K562 (cell line): ENCODE results near the gene COL6A1. TPM values are rescaled to one million over a fixed set of nuclear protein-coding genes. Genes with fewer than 3 reads are reported as not detected.

Experiments used
- ATAC-seq: fragments of 200-7000 bp; cut with Tn5 transposase; 3 replicates; pipeline ENCODE4 v1.9.1; 2020; ENCODE audit warnings: moderate library complexity
- BruUV-seq: library from RNA; stranded (reverse); fragments of 400-500 nt; replicated peaks from 2 replicates; lab custom pipeline; 2021; lab: Mats Ljungman, UMichigan
- CTCF ChIA-PET: fragments of 300-600 bp; formaldehyde crosslinking; extraction: SDS; loops from one replicate; lab custom pipeline; 2021; ENCODE audit warnings: low intra/inter-chr PET ratio; lab: Yijun Ruan, JAX
- POLR2A ChIA-PET: fragments of 300-600, 350-650 bp; sonication (Branson Sonifier 250); formaldehyde crosslinking; extraction: SDS; loops from one replicate; lab custom pipeline; 2021; ENCODE audit warnings: antibody characterized with exemption, inconsistent platforms; lab: Yijun Ruan, JAX
- DNase-seq, 4 experiments: peaks; one replicate each; pipeline versions ENCODE4 v3.0.0 to v3.0.0-alpha.2; 2011 to 2018; ENCODE audit warnings: low spot score in 3 of 4, mixed read lengths in 3 of 4; ENCODE audit errors: extremely low read depth in 1 of 4
- FAIRE-seq: peaks from 2 replicates; lab custom pipeline; 2011; peaks lifted over from hg19 to GRCh38; lab: Jason Lieb, UNC
- H2AFZ ChIP-seq: 2 replicates; pipeline ENCODE4 v1.6.0; 2011; ENCODE audit warnings: low read depth, low read length, control low read depth, inconsistent platforms
- H3K27ac ChIP-seq: fragments of 200-600 bp; 3 replicates; pipeline ENCODE4 v1.8.0; 2011; ENCODE audit warnings: low read depth, mild to moderate bottlenecking, control low read depth, inconsistent platforms, low read length, moderate library complexity, mixed read lengths; ENCODE audit errors: extremely low read depth
- H3K27me3 ChIP-seq, 2 experiments: fragments of 300-600 bp in 1 of 2; 2 replicates in 1 of 2; 3 replicates in 1 of 2; pipeline versions ENCODE4 v1.6.0 to v1.8.0; 2011; ENCODE audit warnings: inconsistent platforms in 2 of 2, low read length in 2 of 2, mild to moderate bottlenecking in 1 of 2, mixed read lengths in 1 of 2, moderate library complexity in 1 of 2; ENCODE audit not compliant: control insufficient read depth in 2 of 2, insufficient read depth in 2 of 2
- H3K36me3 ChIP-seq: fragments of 300-600 bp; 3 replicates; pipeline ENCODE4 v1.8.0; 2011; ENCODE audit warnings: mild to moderate bottlenecking, low read length, inconsistent platforms; ENCODE audit not compliant: control insufficient read depth, insufficient read depth
- H3K4me1 ChIP-seq, 2 experiments: fragments of 200-600 bp in 1 of 2; replicated peaks in 1 of 2; 2 replicates in 1 of 2; 3 replicates in 1 of 2; pipeline versions ENCODE4 v1.5.1 to v1.8.0; 2011; ENCODE audit warnings: inconsistent platforms in 2 of 2, low read length in 2 of 2, mild to moderate bottlenecking in 1 of 2, mixed read lengths in 1 of 2, moderate library complexity in 1 of 2; ENCODE audit not compliant: control insufficient read depth in 2 of 2, insufficient read depth in 2 of 2
- H3K4me2 ChIP-seq: 2 replicates; pipeline ENCODE4 v1.6.1; 2011; ENCODE audit warnings: low read length, control low read depth, inconsistent platforms, mixed read lengths; ENCODE audit not compliant: insufficient read depth
- H3K4me3 ChIP-seq: fragments of 200-600 bp; sonication (generic), shearing (Covaris generic); 2 replicates; pipeline ENCODE4 v1.5.1; 2016; ENCODE audit warnings: control low read depth, inconsistent platforms
- H3K79me2 ChIP-seq: fragments of 200-600 bp; 3 replicates; pipeline ENCODE4 v1.8.0; 2011; ENCODE audit warnings: low read length, inconsistent platforms; ENCODE audit not compliant: control insufficient read depth, insufficient read depth
- H3K9ac ChIP-seq, 2 experiments: 2 replicates each; pipeline versions ENCODE4 v1.6.0 to v1.6.1; 2011; ENCODE audit warnings: low read depth in 2 of 2, low read length in 2 of 2, control low read depth in 1 of 2, inconsistent platforms in 1 of 2, mild to moderate bottlenecking in 1 of 2, mixed read lengths in 1 of 2; ENCODE audit not compliant: insufficient read depth in 1 of 2
- H3K9me1 ChIP-seq: one replicate; pipeline ENCODE4 v1.6.0; 2011; ENCODE audit warnings: inconsistent platforms, mild to moderate bottlenecking, low read length, moderate library complexity; ENCODE audit not compliant: control insufficient read depth, insufficient read depth
- H3K9me3 ChIP-seq: replicated peaks from 2 replicates; pipeline ENCODE4 v1.5.1; 2011; ENCODE audit warnings: low read depth, low read length, inconsistent platforms; ENCODE audit not compliant: control insufficient read depth, insufficient read depth
- H4K20me1 ChIP-seq: replicated peaks from 2 replicates; pipeline ENCODE4 v1.6.1; 2011; ENCODE audit warnings: low read length, inconsistent platforms, mixed read lengths; ENCODE audit not compliant: control insufficient read depth, insufficient read depth
- ARID4B ChIP-seq: sonication (generic); formaldehyde crosslinking; IDR thresholded peaks from 2 replicates; pipeline ENCODE4 v1.8.0; 2022; ENCODE audit warnings: mild to moderate bottlenecking, missing genetic modification reagents
- ATF7 ChIP-seq: fragments of 450-650 bp; IDR thresholded peaks from 2 replicates; pipeline ENCODE4 v1.7.1; 2014; ENCODE audit warnings: mild to moderate bottlenecking, moderate library complexity
- DLX4 ChIP-seq: fragments of 250-450 bp; sonication (Bioruptor Pico); IDR thresholded peaks from 2 replicates; pipeline ENCODE4 v1.6.1; 2021; ENCODE audit warnings: mild to moderate bottlenecking
- E2F1 ChIP-seq: sonication (generic); formaldehyde crosslinking; IDR thresholded peaks from 2 replicates; pipeline ENCODE4 v1.8.1; 2023; ENCODE audit warnings: mild to moderate bottlenecking, missing genetic modification reagents, moderate library complexity
- MAZ ChIP-seq, 2 experiments: fragments of 450-650 bp in 1 of 2; sonication (generic) in 1 of 2; formaldehyde crosslinking; IDR thresholded peaks in 1 of 2; conservative IDR thresholded peaks in 1 of 2; 2 replicates each; pipeline versions ENCODE4 v1.4.0 to v1.5.0; 2020; ENCODE audit warnings: mild to moderate bottlenecking in 1 of 2, missing genetic modification reagents in 1 of 2
- MEIS2 ChIP-seq: fragments of 450-650 bp; IDR thresholded peaks from 2 replicates; pipeline ENCODE4 v1.6.1; 2014; ENCODE audit warnings: mild to moderate bottlenecking; ENCODE audit not compliant: partially characterized antibody
- POU5F1 ChIP-seq: fragments of 150-350 bp; IDR thresholded peaks from 2 replicates; pipeline ENCODE4 v1.6.1; 2014; ENCODE audit warnings: borderline replicate concordance, low read length, low read depth, mild to moderate bottlenecking; ENCODE audit not compliant: partially characterized antibody
- SAFB ChIP-seq: fragments of 200-400 bp; formaldehyde crosslinking; IDR thresholded peaks from 2 replicates; pipeline ENCODE4 v1.6.1; 2017; ENCODE audit warnings: low read depth, low read length, borderline replicate concordance
- SMC3 ChIP-seq: conservative IDR thresholded peaks from 2 replicates; pipeline ENCODE4 v1.6.1; 2011; ENCODE audit warnings: low read depth, low read length, improper control_type of control experiment; ENCODE audit not compliant: insufficient read depth
- YY1 ChIP-seq, 3 experiments: IDR thresholded peaks; 2 replicates each; pipeline ENCODE4 v1.6.1; 2011; ENCODE audit warnings: low read length in 2 of 3, mild to moderate bottlenecking in 2 of 3, moderate library complexity in 2 of 3, borderline replicate concordance in 1 of 3, control low read depth in 1 of 3, low read depth in 1 of 3; ENCODE audit not compliant: insufficient read depth in 3 of 3, insufficient replicate concordance in 2 of 3, control insufficient read depth in 1 of 3, insufficient read length in 1 of 3; ENCODE audit errors: extremely low read depth in 1 of 3
- WGBS: fragments of 100-300 bp; shearing (Covaris generic); methylation state at CpG from one replicate; pipeline ENCODE4 v1.1.6; 2016; ENCODE audit warnings: low coverage, mixed read lengths; ENCODE audit not compliant: insufficient coverage; ENCODE audit errors: missing lambda C conversion rate; 5-methylcytosine and 5-hydroxymethylcytosine counted together
- in situ Hi-C: fragments of 300-500 bp; cut with MboI; formaldehyde crosslinking; loops from 4 replicates; pipeline ENCODE4 v1.15.0; 2018; ENCODE audit warnings: inconsistent platforms, mixed read lengths
- intact Hi-C: fragments of 100-400 bp; cut with micrococcal nuclease; formaldehyde crosslinking; loops from 2 replicates; pipeline ENCODE4 v1.14.2; 2022
- polyA plus RNA-seq, 8 experiments: library from polyadenylated mRNA; depleted of rRNA in 4 of 8; stranded (reverse) in 5 of 8; unstranded in 3 of 8; fragments of >200 nt; fragmentation: Nextera tagmentation in 2 of 8; fragmentation: Illumina TruSeq in 1 of 8; extraction: Ambion mirVana in 2 of 8; extraction: Trizol in 1 of 8; gene quantifications; 2 replicates each; pipeline versions ENCODE4 v1.2.1 to v1.2.3, GENCODE V29; 2011 to 2014; ENCODE audit warnings: inconsistent platforms in 1 of 8, missing spikeins in 1 of 8
- total RNA-seq, 7 experiments: library from RNA; depleted of rRNA in 6 of 7; stranded (reverse); fragments of >200 nt in 6 of 7; fragmentation: Illumina TruSeq in 2 of 7; extraction: Trizol in 2 of 7; gene quantifications; 2 replicates each; pipeline versions ENCODE4 v1.2.1 to v1.2.3, GENCODE V29; 2011 to 2021; ENCODE audit warnings: low replicate concordance in 1 of 7

Gene COL6A1
- total and polyA plus RNA-seq, 9 of the 15 experiments (the other 6 are each of a cell fraction or from before 2014, with no cell fraction given): 0.07 to 1.3 (median 0.14) TPM; not detected in 3

GRCh38 chr21:45983649-45983965 is 2.0 kb downstream of the COL6A1 start (continued):
- no peak for TF ChIP-seq ARID4B (CRISPR knock-in tag)

- Histone ChIP-seq H3K9ac (peak overlapping the region in 1 of 2 experiments; percentile 48; a peak in 1 of 4 replicates), H3K4me1 (peaks cover 6 to 62% of the 10 kb centered on the region in 2 experiments; a peak in 4 of 5 replicates), H3K79me2 (no peaks in the 10 kb centered on the region), H3K27ac (no peak overlapping the region), H3K9me3 (no peaks in the 10 kb centered on the region; the same call in 1 of the 2 replicates), H3K27me3 (peaks cover 29 to 65% of the 10 kb centered on the region in 2 experiments; a peak in 4 of 5 replicates), H3K4me2 (peak overlapping the region; percentile 43), H2AFZ (peak overlapping the region; percentile 33), H3K36me3 (no peaks in the 10 kb centered on the region), H3K4me3 (no peak overlapping the region), H3K9me1 (peaks cover 2% of the 10 kb centered on the region), H4K20me1 (peaks cover 5% of the 10 kb centered on the region; the same call in 1 of the 2 replicates)
- peak; percentile 66 for ATAC-seq
- intact Hi-C loops: no loop called here
- in situ Hi-C loops: no loop called here
- peak in 3 of 4 experiments; percentile 38 to 65 (median 63) for DNase-seq
- POLR2A ChIA-PET: interaction anchor here (0.9 to 1.3 kb wide), 2 partner anchors 11 to 29 kb away, joined by 3 to 4 read pairs; no protein-coding TSS in a partner anchor
- FAIRE-seq: peak; percentile 67
- WGBS: 14% methylated on average over 30 of the region's 38 CpGs
- CTCF ChIA-PET: no interaction called here
- no TSS peak for BruUV-seq
- TF ChIP-seq E2F1 (CRISPR knock-in tag): peak; percentile 46; the same call in 1 of the 2 replicates
- TF ChIP-seq DLX4 (CRISPR knock-in tag): no peak
- TF ChIP-seq MAZ (CRISPR knock-in tag; conservative IDR thresholded peaks at IDR 0.05 in 1 of 2, IDR thresholded peaks at IDR 0.05 in 1 of 2): 0 out of 4 replicates have a peak, but pooled peaks of 1 of the 2 experiments have one; percentile 29
- TF ChIP-seq SMC3: no peak
- peak; percentile 48; the same call in 1 of the 2 replicates for TF ChIP-seq SAFB
- TF ChIP-seq ATF7: peak; percentile 79
- TF ChIP-seq POU5F1: no peak
- peak; percentile 26 for TF ChIP-seq MEIS2
- TF ChIP-seq YY1 (IDR thresholded peaks at IDR 0.05; ENCODE audit: borderline replicate concordance in 1 of 3, control insufficient read depth in 1 of 3, extremely low read depth in 1 of 3, insufficient read depth in 3 of 3, insufficient read length in 1 of 3, insufficient replicate concordance in 2 of 3, low read depth in 1 of 3, low read length in 2 of 3): peak in 1 of 3 experiments; percentile 25
These were observed 2.5 kb downstream of the COL6A1 start for GRCh38 chr21:45983981-45984551.
